GM18519 (cell line): ENCODE measurements around the gene KLHL41.
"Not testable (repeated sequence)": the region's sequence is repeated elsewhere in the genome, so short reads cannot be mapped to it uniquely, and the experiment has no call there.

Experiments
- ATAC-seq: cut with Tn5 transposase; IDR thresholded peaks from one replicate; pipeline ENCODE4 v1.9.1; 2021; ENCODE audit warnings: mild to moderate bottlenecking, moderate library complexity; ENCODE audit not compliant: unreplicated experiment, low FRiP score

The KLHL41 gene

GRCh38 chr2:169570752-169571151 lies 61.2 kb downstream of the KLHL41 start:
- not testable (repeated sequence) for ATAC-seq

DNA sequence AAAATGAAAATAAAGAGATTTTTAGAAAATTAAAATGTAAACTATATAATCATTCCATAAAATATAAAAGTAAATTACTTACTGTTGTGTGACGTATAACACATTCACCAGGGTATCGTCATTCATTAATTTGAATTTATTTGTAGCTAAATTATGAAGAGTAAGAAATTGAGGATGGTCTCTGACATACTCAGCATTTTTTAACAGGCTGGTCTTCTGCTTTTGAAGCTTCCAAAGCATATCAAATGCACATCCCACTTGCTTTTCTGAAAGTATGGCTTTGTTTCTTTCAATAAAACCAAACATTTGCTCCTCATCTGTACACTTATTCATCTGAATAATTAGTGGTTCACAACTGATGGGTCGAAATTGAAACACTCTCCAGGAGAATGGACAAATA lies 62.1 kb downstream of the KLHL41 start:
- ATAC-seq: no peak

DNA sequence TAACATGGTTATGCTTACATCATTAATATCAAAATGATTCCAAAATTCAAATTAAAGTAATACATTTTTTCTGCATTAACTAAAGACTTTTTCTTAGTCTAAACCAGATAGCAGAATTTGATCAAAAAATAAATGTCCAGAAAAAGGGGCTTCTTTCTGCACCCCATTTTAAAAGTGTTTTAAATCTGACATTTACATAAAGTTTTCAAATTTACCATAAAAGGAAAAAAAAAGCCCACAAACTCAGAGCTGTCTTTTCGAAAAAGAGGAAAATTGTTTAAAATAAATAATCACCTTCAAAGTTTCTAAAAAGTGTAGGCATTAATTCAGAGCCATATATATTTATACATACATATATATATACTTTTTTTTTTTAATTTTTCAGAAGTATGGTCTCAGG lies 62.7 kb downstream of the KLHL41 start:
- no peak for ATAC-seq

GRCh38 chr2:169572821-169573159 lies 63.3 kb downstream of the KLHL41 start:
- no peak for ATAC-seq

DNA sequence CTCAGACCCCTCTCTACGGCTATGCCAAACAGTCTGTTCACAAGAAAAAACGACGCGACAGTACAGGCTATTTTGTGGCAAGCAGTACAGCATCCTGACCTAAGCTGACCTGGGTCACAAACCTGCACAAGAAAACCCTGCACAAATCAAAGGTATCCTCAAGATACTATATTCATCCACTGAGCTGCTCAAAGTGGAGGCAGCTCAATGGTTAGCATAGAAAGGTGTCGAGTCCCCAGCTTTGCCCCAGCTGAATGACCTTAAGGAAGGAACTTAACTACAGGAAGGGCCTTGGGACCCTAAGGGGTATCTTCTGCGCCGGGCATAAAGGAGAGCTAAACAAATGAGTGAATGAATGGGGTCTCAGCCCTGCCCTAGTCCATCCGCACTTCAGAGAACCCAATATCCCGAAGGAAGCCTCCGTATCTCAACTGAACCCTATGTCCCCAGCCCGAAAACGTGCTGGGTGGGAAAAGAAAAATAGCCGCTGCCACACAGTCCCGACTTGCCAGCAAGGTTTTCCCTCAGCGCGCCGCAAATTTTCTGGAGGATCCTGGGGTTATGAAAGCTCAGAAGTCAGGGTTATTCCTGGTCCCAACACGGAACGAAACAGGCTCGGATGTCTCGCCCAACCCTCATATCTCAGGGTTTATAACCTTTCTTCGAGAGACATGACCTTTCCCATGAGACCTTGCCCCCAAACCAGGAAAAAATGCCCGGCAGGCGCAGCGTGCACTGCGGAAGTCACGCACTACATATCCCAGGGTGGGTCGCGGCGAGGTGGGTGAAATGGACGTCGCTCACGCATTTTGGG lies 63.9 kb downstream of the KLHL41 start, which contains the start of gene FASTKD1:
Gene FASTKD1 (minus strand): TSS at position 706 of the 814 bp plus-strand sequence. CDS start 1,836 bp downstream, outside the sequence.
- peak; percentile 98 for ATAC-seq

GRCh38 chr2:169573974-169574299 lies 64.4 kb downstream of the KLHL41 start:
- ATAC-seq: peak; percentile 1

- ATAC-seq: not testable (repeated sequence)
Observed at GRCh38 chr2:169574539-169574938, 65.0 kb downstream of the KLHL41 start.

DNA sequence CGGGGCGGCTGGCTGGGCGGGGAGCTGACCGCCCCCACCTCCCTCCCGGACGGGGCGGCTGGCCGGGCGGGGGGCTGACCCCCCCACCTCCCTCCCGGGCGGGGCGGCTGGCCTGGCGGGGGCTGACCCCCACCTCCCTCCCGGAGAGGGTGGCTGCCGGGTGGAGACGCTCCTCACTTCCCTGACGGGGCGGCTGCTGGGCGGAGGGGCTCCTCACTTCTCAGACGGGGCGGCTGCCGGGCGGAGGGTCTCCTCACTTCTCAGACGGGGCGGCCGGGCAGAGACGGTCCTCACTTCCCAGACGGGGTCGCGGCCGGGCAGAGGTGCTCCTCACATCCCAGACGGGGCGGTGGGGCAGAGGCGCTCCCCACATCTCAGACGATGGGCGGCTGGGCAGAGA lies 65.8 kb downstream of the KLHL41 start:
- ATAC-seq: not testable (repeated sequence)
